22Rv1 (cell line): Measurements from ENCODE around the gene PITPNM1.

Experiments used
- ZFX ChIP-seq: fragments of 450-650 bp; IDR thresholded peaks from 2 replicates; pipeline ENCODE4 v1.6.1; 2017; ENCODE audit warnings: antibody characterized with exemption, borderline replicate concordance
- TF ChIP-seq, protein P1 (sequence below): fragments of 450-650 bp; IDR thresholded peaks from 2 replicates; pipeline ENCODE4 v1.5.1; 2017; ENCODE audit warnings: mild to moderate bottlenecking

DNA sequence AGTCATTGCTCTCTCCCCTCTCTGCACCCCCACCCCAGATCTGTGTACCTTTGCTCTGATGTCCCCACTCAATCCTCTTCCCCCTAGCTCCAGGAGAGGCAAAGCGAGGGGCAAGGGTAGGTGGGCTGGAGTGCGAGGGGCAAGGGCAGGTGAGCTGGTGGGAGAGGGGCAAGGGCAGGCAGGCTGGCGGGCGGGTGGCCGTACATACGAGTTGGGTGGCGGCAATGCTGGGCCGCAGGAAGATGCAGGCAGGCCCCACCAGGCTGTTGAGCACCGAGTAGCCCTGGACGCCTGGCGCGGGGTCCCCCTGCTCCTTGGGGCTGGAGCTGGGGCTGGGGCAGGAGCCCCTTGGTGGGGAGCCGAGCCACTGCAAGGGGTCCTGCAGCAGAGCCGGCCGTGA lies 17.2 kb upstream of the PITPNM1 start:
- TF ChIP-seq, protein P1, sequence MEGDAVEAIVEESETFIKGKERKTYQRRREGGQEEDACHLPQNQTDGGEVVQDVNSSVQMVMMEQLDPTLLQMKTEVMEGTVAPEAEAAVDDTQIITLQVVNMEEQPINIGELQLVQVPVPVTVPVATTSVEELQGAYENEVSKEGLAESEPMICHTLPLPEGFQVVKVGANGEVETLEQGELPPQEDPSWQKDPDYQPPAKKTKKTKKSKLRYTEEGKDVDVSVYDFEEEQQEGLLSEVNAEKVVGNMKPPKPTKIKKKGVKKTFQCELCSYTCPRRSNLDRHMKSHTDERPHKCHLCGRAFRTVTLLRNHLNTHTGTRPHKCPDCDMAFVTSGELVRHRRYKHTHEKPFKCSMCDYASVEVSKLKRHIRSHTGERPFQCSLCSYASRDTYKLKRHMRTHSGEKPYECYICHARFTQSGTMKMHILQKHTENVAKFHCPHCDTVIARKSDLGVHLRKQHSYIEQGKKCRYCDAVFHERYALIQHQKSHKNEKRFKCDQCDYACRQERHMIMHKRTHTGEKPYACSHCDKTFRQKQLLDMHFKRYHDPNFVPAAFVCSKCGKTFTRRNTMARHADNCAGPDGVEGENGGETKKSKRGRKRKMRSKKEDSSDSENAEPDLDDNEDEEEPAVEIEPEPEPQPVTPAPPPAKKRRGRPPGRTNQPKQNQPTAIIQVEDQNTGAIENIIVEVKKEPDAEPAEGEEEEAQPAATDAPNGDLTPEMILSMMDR = no peak
- TF ChIP-seq ZFX = no peak
